Gastroesophageal sphincter (tissue), 3 donors: ENCODE data around the gene TYW3.

Experiments used
- CTCF ChIP-seq, 4 experiments: fragments of 200-600 bp in 2 of 4; fragments of 450-650 bp in 2 of 4; sonication (generic) in 1 of 4; IDR thresholded peaks; one replicate each; pipeline ENCODE4 v1.5.1; 2017 to 2019; ENCODE audit warnings: antibody characterized with exemption in 4 of 4, mild to moderate bottlenecking in 2 of 4, moderate library complexity in 2 of 4
- POLR2AphosphoS5 ChIP-seq: sonication (generic); formaldehyde crosslinking; IDR thresholded peaks from one replicate; pipeline ENCODE4 v1.6.1; 2017; ENCODE audit warnings: antibody characterized with exemption

GRCh38 chr1:74684301-74684700 lies 48.7 kb upstream of the TYW3 start:
- TF ChIP-seq CTCF (IDR thresholded peaks at IDR 0.05) (no peak), POLR2AphosphoS5 (no peak)
